Suppressor macrophage treated with lipopolysaccharide for 4 hours (primary cell): Measurements from ENCODE around the gene SERBP1.
"Not testable (repeated sequence)": the region's sequence is repeated elsewhere in the genome, so short reads cannot be mapped to it uniquely, and the experiment has no call there.

Experiments used
- DNase-seq: peaks from one replicate; pipeline ENCODE4 v3.0.0-alpha.2; 2020

The SERBP1 gene

GRCh38 chr1:67439277-67440029 is 9.3 kb upstream of the SERBP1 start:
- DNase-seq, result no peak

- no peak for DNase-seq
Observed at GRCh38 chr1:67437961-67438360, 7.8 kb upstream of the SERBP1 start.

GRCh38 chr1:67436511-67437055 is 6.4 kb upstream of the SERBP1 start:
- DNase-seq, result peak; percentile 28

GRCh38 chr1:67434491-67434890 is 4.3 kb upstream of the SERBP1 start:
- no peak for DNase-seq

GRCh38 chr1:67433837-67434236 is 3.6 kb upstream of the SERBP1 start:
- peak; percentile 63 for DNase-seq

GRCh38 chr1:67432745-67433144 is 2.5 kb upstream of the SERBP1 start:
- DNase-seq, result no peak

GRCh38 chr1:67431869-67432578 is 1.8 kb upstream of the SERBP1 start:
- DNase-seq, result no peak

GRCh38 chr1:67431156-67431765 is 1.1 kb upstream of the SERBP1 start:
- DNase-seq, result no peak

- peak; percentile 24 for DNase-seq
Observed at GRCh38 chr1:67429528-67430357, 459 bp downstream of the SERBP1 start.

- peak; percentile 41 for DNase-seq
Observed at GRCh38 chr1:67429011-67429527, 1.1 kb downstream of the SERBP1 start.

- DNase-seq, result no peak
Observed at GRCh38 chr1:67427947-67428346, 2.3 kb downstream of the SERBP1 start.

GRCh38 chr1:67427465-67427864 is 2.7 kb downstream of the SERBP1 start:
- DNase-seq, result no peak

- no peak for DNase-seq
Observed at GRCh38 chr1:67420835-67421492, 9.2 kb downstream of the SERBP1 start.

GRCh38 chr1:67418839-67419586 is 11.2 kb downstream of the SERBP1 start:
- DNase-seq, result no peak

- not testable (repeated sequence) for DNase-seq
Observed at GRCh38 chr1:67417733-67418132, 12.5 kb downstream of the SERBP1 start.

GRCh38 chr1:67415041-67415440 is 15.2 kb downstream of the SERBP1 start:
- DNase-seq, result no peak

GRCh38 chr1:67414574-67414973 is 15.6 kb downstream of the SERBP1 start:
- no peak for DNase-seq

GRCh38 chr1:67413101-67413500 is 17.1 kb downstream of the SERBP1 start:
- not testable (repeated sequence) for DNase-seq

- no peak for DNase-seq
Observed at GRCh38 chr1:67408148-67408547, 22.1 kb downstream of the SERBP1 start.

- DNase-seq, result no peak
Observed at GRCh38 chr1:67407498-67407897, 22.7 kb downstream of the SERBP1 start.
